Measurements from ENCODE around the gene MT1F.

DNA sequence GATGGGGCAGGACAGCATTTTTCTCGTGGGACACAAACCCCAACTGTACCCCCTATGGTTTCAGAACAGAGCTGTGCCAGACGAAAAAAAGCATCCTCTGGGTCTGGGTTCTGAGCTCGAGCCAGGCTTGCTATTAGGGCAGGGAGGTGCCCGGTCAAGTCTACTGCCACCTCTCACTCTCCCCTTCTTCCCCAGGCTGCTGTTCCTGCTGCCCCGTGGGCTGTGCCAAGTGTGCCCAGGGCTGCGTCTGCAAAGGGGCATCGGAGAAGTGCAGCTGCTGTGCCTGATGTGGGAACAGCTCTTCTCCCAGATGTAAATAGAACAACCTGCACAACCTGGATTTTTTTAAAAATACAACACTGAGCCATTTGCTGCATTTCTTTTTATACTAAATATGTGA lies 31.1 kb upstream of the MT1F start:
- TF ChIP-seq, protein P1, sequence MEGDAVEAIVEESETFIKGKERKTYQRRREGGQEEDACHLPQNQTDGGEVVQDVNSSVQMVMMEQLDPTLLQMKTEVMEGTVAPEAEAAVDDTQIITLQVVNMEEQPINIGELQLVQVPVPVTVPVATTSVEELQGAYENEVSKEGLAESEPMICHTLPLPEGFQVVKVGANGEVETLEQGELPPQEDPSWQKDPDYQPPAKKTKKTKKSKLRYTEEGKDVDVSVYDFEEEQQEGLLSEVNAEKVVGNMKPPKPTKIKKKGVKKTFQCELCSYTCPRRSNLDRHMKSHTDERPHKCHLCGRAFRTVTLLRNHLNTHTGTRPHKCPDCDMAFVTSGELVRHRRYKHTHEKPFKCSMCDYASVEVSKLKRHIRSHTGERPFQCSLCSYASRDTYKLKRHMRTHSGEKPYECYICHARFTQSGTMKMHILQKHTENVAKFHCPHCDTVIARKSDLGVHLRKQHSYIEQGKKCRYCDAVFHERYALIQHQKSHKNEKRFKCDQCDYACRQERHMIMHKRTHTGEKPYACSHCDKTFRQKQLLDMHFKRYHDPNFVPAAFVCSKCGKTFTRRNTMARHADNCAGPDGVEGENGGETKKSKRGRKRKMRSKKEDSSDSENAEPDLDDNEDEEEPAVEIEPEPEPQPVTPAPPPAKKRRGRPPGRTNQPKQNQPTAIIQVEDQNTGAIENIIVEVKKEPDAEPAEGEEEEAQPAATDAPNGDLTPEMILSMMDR (IDR thresholded peaks at IDR 0.05; ENCODE audit: insufficient read depth, low read length) = no peak
- TF ChIP-seq, protein P2, sequence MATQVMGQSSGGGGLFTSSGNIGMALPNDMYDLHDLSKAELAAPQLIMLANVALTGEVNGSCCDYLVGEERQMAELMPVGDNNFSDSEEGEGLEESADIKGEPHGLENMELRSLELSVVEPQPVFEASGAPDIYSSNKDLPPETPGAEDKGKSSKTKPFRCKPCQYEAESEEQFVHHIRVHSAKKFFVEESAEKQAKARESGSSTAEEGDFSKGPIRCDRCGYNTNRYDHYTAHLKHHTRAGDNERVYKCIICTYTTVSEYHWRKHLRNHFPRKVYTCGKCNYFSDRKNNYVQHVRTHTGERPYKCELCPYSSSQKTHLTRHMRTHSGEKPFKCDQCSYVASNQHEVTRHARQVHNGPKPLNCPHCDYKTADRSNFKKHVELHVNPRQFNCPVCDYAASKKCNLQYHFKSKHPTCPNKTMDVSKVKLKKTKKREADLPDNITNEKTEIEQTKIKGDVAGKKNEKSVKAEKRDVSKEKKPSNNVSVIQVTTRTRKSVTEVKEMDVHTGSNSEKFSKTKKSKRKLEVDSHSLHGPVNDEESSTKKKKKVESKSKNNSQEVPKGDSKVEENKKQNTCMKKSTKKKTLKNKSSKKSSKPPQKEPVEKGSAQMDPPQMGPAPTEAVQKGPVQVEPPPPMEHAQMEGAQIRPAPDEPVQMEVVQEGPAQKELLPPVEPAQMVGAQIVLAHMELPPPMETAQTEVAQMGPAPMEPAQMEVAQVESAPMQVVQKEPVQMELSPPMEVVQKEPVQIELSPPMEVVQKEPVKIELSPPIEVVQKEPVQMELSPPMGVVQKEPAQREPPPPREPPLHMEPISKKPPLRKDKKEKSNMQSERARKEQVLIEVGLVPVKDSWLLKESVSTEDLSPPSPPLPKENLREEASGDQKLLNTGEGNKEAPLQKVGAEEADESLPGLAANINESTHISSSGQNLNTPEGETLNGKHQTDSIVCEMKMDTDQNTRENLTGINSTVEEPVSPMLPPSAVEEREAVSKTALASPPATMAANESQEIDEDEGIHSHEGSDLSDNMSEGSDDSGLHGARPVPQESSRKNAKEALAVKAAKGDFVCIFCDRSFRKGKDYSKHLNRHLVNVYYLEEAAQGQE (IDR thresholded peaks at IDR 0.05; ENCODE audit: insufficient replicate concordance, low read depth) = no peak
- no peak for TF ChIP-seq POLR2AphosphoS5 (IDR thresholded peaks at IDR 0.05; ENCODE audit: low read depth)
- no peak for TF ChIP-seq GABPA (IDR thresholded peaks at IDR 0.05; ENCODE audit: low read depth)
- no peak for TF ChIP-seq SPI1 (IDR thresholded peaks at IDR 0.05; ENCODE audit: borderline replicate concordance, low read depth)

Data from HL-60 (cell line).